Measurements from ENCODE around the gene MYH1.

- TF ChIP-seq GATA2 (IDR thresholded peaks at IDR 0.05; ENCODE audit: low read depth, low read length) (no peak), GATA3 (IDR thresholded peaks at IDR 0.05; ENCODE audit: low read depth, low read length) (no peak)
These were observed 40.6 kb downstream of the MYH1 start for GRCh38 chr17:10477701-10478100.

Measured in SH-SY5Y (cell line).